Loucy (cell line): Measurements from ENCODE around the gene GMEB2.
"Not testable (repeated sequence)": the region's sequence is repeated elsewhere in the genome, so short reads cannot be mapped to it uniquely, and the experiment has no call there.

Source experiments
- H2AFZ ChIP-seq: fragments of 200-600 bp; sonication (generic); 2 replicates; pipeline ENCODE4 v1.6.0; 2016; ENCODE audit warnings: antibody characterized with exemption, mild to moderate bottlenecking, low read length, moderate library complexity
- H3F3A ChIP-seq: fragments of 200-600 bp; 2 replicates; pipeline ENCODE4 v1.6.0; 2016; ENCODE audit warnings: antibody characterized with exemption, low read depth, mild to moderate bottlenecking
- H3K27me3 ChIP-seq: fragments of 200-600 bp; sonication (generic); 2 replicates; pipeline ENCODE4 v1.6.1; 2014; ENCODE audit warnings: low read length, mild to moderate bottlenecking; ENCODE audit not compliant: insufficient read depth, poor library complexity, severe bottlenecking
- H3K36me3 ChIP-seq: fragments of 200-600 bp; sonication (generic); 2 replicates; pipeline ENCODE4 v1.6.1; 2016; ENCODE audit warnings: low read length; ENCODE audit not compliant: insufficient read depth
- H3K4me1 ChIP-seq: fragments of 200-600 bp; sonication (generic); 2 replicates; pipeline ENCODE4 v1.5.1; 2014; ENCODE audit warnings: low read length, mild to moderate bottlenecking; ENCODE audit not compliant: insufficient read depth, poor library complexity, severe bottlenecking
- H3K4me2 ChIP-seq: fragments of 200-600 bp; sonication (generic); 2 replicates; pipeline ENCODE4 v1.6.0; 2014; ENCODE audit warnings: antibody characterized with exemption, low read length, low read depth, mild to moderate bottlenecking; ENCODE audit not compliant: poor library complexity, severe bottlenecking
- H3K4me3 ChIP-seq: fragments of 200-600 bp; sonication (generic); 2 replicates; pipeline ENCODE4 v1.5.1; 2014; ENCODE audit warnings: low read length, mild to moderate bottlenecking, mixed read lengths; ENCODE audit not compliant: poor library complexity, severe bottlenecking
- H3K79me2 ChIP-seq: fragments of 200-600 bp; sonication (generic); 2 replicates; pipeline ENCODE4 v1.6.1; 2014; ENCODE audit warnings: low read length; ENCODE audit not compliant: insufficient read depth
- H3K9ac ChIP-seq: fragments of 200-600 bp; sonication (generic); 2 replicates; pipeline ENCODE4 v1.6.0; 2014; ENCODE audit warnings: mild to moderate bottlenecking, low read depth, low read length, moderate library complexity; ENCODE audit not compliant: poor library complexity, severe bottlenecking
- H3K9me2 ChIP-seq: fragments of 200-600 bp; sonication (generic); replicated peaks from 2 replicates; pipeline ENCODE4 v1.6.1; 2016; ENCODE audit warnings: low read depth, low read length, mixed read lengths
- H3K9me3 ChIP-seq: fragments of 200-600 bp; sonication (generic); 2 replicates; pipeline ENCODE4 v1.6.1; 2014; ENCODE audit warnings: mild to moderate bottlenecking, antibody characterized with exemption, low read length, low read depth; ENCODE audit not compliant: insufficient read depth
- H4K20me1 ChIP-seq: fragments of 200-600 bp; sonication (generic); 2 replicates; pipeline ENCODE4 v1.6.0; 2014; ENCODE audit warnings: antibody characterized with exemption, low read length, mild to moderate bottlenecking; ENCODE audit not compliant: insufficient read depth, poor library complexity, severe bottlenecking
- EZH2phosphoT487 ChIP-seq: fragments of 200-600 bp; IDR thresholded peaks from 2 replicates; pipeline ENCODE4 v1.6.1; 2018; ENCODE audit warnings: antibody characterized with exemption, mild to moderate bottlenecking, moderate library complexity, borderline replicate concordance
- TF ChIP-seq, protein P1 (sequence below): fragments of 200-600 bp; sonication (generic); conservative IDR thresholded peaks from 2 replicates; pipeline ENCODE4 v1.5.1; 2014; ENCODE audit warnings: mild to moderate bottlenecking, antibody characterized with exemption, low read length

The GMEB2 gene

DNA sequence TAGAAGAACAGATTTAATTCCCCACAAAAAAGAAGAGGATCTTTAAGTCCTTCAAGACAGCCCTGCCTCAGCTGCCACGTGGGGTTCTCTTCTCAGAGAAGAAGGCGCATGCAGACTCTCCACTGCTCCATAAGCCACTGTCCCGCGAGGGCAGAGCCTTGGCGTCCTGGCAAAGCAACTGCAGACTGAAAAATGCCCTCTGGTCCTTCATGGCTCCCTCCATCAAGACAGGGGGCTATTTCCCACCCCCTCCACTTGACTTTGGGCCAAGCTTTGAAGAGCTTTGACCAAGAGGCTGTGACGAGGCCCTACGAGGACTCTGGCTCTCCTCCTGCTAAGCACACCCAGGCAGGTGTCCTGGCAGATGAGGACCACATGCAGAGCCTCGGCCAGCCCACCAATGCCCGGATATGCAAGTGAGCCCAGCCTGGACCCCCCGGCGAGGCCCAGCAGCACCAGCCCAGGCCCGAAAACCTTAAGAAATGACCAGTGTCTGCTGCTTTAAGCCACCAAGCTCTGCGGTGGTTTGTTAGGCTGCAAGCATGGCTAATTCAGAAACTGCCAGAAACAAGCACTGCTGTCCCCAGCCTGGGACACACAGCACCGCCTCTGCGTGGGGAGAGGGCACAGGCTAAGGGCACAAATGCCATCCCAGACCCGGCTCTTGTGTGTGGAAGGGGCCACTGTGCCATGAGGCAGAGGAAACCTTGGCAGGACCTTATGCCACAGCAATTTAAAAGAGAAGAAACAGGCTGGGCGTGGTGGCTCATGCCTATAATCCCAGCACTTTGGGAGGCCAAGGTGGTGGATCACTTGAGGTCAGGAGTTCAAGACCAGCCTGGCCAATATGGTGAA is 16.1 kb downstream of the GMEB2 start:
- no peak overlapping the region for H3K9ac ChIP-seq

GRCh38 chr20:63606686-63607085 is 20.2 kb downstream of the GMEB2 start:
- no peak overlapping the region for H3K4me2 ChIP-seq
- TF ChIP-seq, protein P1, sequence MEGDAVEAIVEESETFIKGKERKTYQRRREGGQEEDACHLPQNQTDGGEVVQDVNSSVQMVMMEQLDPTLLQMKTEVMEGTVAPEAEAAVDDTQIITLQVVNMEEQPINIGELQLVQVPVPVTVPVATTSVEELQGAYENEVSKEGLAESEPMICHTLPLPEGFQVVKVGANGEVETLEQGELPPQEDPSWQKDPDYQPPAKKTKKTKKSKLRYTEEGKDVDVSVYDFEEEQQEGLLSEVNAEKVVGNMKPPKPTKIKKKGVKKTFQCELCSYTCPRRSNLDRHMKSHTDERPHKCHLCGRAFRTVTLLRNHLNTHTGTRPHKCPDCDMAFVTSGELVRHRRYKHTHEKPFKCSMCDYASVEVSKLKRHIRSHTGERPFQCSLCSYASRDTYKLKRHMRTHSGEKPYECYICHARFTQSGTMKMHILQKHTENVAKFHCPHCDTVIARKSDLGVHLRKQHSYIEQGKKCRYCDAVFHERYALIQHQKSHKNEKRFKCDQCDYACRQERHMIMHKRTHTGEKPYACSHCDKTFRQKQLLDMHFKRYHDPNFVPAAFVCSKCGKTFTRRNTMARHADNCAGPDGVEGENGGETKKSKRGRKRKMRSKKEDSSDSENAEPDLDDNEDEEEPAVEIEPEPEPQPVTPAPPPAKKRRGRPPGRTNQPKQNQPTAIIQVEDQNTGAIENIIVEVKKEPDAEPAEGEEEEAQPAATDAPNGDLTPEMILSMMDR: no peak
- TF ChIP-seq EZH2phosphoT487: no peak

More for the DNA sequence above, 16.1 kb downstream of the GMEB2 start:
- H3K9me3 ChIP-seq: no peaks in the 10 kb centered on the region; the same call in 1 of the 2 replicates
- no peaks in the 10 kb centered on the region for H4K20me1 ChIP-seq
- no peak overlapping the region for H2AFZ ChIP-seq
- H3K9me2 ChIP-seq: no peaks in the 10 kb centered on the region
- H3F3A ChIP-seq: no peaks in the 10 kb centered on the region
- peaks cover 9% of the 10 kb centered on the region; the same call in 1 of the 2 replicates for H3K79me2 ChIP-seq
- no peaks in the 10 kb centered on the region for H3K4me1 ChIP-seq
- H3K4me2 ChIP-seq: no peak overlapping the region
- peaks cover 10% of the 10 kb centered on the region; the same call in 1 of the 2 replicates for H3K36me3 ChIP-seq
- no peaks in the 10 kb centered on the region for H3K27me3 ChIP-seq
- no peak overlapping the region for H3K4me3 ChIP-seq
- no peak for TF ChIP-seq EZH2phosphoT487
- TF ChIP-seq, protein P1: no peak

DNA sequence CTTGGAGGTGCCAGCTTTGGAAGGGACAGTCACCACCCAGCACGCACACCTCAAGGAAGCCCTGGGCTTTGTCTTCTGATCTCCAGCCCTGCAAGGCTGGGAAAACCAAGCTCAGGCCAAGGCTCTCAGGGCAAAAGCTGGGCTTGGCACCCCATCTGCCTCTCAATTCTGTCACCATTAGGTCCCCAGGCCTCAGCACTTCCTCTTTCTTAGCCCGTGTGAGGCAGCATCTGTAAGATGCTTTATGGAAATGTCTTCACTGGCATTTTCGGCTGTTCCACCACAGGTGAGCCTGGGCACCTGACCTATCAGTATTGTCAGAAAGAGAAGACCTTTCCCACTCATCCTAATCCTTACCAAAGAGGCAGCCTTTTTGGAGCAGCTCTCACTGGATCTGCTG is 24.6 kb downstream of the GMEB2 start:
- no peaks in the 10 kb centered on the region for H3F3A ChIP-seq
- H3K9me3 ChIP-seq: no peaks in the 10 kb centered on the region
- H3K4me1 ChIP-seq: no peaks in the 10 kb centered on the region
- no peak overlapping the region for H3K9ac ChIP-seq
- TF ChIP-seq, protein P1: no peak
- no peak for TF ChIP-seq EZH2phosphoT487
- no peaks in the 10 kb centered on the region for H3K9me2 ChIP-seq
- H3K4me2 ChIP-seq: no peak overlapping the region
- no peak overlapping the region for H2AFZ ChIP-seq
- H3K79me2 ChIP-seq: peaks cover 3% of the 10 kb centered on the region; the same call in 1 of the 2 replicates
- no peaks in the 10 kb centered on the region for H3K27me3 ChIP-seq
- H3K4me3 ChIP-seq: no peak overlapping the region
- H4K20me1 ChIP-seq: no peaks in the 10 kb centered on the region
- H3K36me3 ChIP-seq: peaks cover 52% of the 10 kb centered on the region; the same call in 1 of the 2 replicates

More at GRCh38 chr20:63606686-63607085, 20.2 kb downstream of the GMEB2 start:
- Histone ChIP-seq H3K4me1 (no peaks in the 10 kb centered on the region), H3K27me3 (no peaks in the 10 kb centered on the region), H4K20me1 (no peaks in the 10 kb centered on the region), H3K9me3 (no peaks in the 10 kb centered on the region), H3K36me3 (peaks cover 16% of the 10 kb centered on the region; the same call in 1 of the 2 replicates), H3K4me3 (no peak overlapping the region), H3K9ac (no peak overlapping the region), H3K79me2 (peaks cover 9% of the 10 kb centered on the region; the same call in 1 of the 2 replicates), H2AFZ (no peak overlapping the region), H3F3A (no peaks in the 10 kb centered on the region), H3K9me2 (no peaks in the 10 kb centered on the region)

GRCh38 chr20:63601679-63602078 is 25.2 kb downstream of the GMEB2 start:
- H3K27me3 ChIP-seq: not testable (repeated sequence)

More at GRCh38 chr20:63601679-63602078, 25.2 kb downstream of the GMEB2 start:
- H3F3A ChIP-seq, H3K9me2 ChIP-seq, H3K4me3 ChIP-seq, H3K9me3 ChIP-seq, H3K4me2 ChIP-seq, H3K79me2 ChIP-seq, H3K9ac ChIP-seq, H2AFZ ChIP-seq, H4K20me1 ChIP-seq, H3K4me1 ChIP-seq: not testable (repeated sequence)
- peaks cover 54% of the 10 kb centered on the region; the same call in 1 of the 2 replicates for H3K36me3 ChIP-seq
